ENCODE measurements around the gene GLB1L3.

DNA sequence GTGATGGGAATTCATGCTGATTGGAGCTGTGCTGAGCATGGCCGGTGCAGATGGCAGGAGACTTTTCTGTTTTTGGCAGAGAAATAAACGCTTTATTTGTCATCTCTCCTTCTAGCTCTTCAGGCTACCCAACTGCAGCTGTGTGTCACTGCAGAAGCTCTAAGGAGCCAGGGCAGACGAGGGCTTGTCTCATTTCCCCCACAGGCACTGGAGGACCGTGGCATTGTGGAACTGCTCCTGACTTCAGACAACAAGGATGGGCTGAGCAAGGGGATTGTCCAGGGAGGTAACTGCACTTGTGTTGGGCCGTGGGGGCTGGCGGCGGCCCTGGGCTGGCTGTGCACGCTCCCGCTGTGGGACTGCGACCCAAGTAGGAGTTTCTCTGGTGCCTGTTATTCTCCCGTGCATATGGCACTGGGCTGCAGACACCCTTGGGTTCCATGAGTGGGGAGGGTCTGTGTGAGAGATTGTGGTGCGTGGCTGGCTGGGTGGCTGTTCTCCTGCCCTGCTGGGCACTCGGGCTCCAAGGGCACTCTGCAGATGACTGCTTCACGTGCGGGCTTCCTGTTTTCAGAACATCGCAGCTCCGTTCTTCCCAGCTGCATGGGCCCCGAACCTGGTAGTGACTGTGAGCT, 82.8 kb downstream of the GLB1L3 start:
- TF ChIP-seq, protein P1, sequence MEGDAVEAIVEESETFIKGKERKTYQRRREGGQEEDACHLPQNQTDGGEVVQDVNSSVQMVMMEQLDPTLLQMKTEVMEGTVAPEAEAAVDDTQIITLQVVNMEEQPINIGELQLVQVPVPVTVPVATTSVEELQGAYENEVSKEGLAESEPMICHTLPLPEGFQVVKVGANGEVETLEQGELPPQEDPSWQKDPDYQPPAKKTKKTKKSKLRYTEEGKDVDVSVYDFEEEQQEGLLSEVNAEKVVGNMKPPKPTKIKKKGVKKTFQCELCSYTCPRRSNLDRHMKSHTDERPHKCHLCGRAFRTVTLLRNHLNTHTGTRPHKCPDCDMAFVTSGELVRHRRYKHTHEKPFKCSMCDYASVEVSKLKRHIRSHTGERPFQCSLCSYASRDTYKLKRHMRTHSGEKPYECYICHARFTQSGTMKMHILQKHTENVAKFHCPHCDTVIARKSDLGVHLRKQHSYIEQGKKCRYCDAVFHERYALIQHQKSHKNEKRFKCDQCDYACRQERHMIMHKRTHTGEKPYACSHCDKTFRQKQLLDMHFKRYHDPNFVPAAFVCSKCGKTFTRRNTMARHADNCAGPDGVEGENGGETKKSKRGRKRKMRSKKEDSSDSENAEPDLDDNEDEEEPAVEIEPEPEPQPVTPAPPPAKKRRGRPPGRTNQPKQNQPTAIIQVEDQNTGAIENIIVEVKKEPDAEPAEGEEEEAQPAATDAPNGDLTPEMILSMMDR (IDR thresholded peaks at IDR 0.05 in 2 of 3, conservative IDR thresholded peaks at IDR 0.05 in 1 of 3; ENCODE audit: borderline replicate concordance in 1 of 3, insufficient read depth in 1 of 3, low read depth in 2 of 3, low read length in 2 of 3): no peak
- no peak for TF ChIP-seq EZH2 (IDR thresholded peaks at IDR 0.05)
- TF ChIP-seq POLR2AphosphoS5 (IDR thresholded peaks at IDR 0.05; ENCODE audit: low read depth, low read length): no peak
- no peak for TF ChIP-seq TCF7L2 (IDR thresholded peaks at IDR 0.05; ENCODE audit: borderline replicate concordance, extremely low read depth, insufficient read depth, insufficient read length)
- TF ChIP-seq POLR2A (IDR thresholded peaks at IDR 0.05; ENCODE audit: borderline replicate concordance, extremely low read depth, insufficient read depth, insufficient read length): no peak
- TF ChIP-seq, protein P2, sequence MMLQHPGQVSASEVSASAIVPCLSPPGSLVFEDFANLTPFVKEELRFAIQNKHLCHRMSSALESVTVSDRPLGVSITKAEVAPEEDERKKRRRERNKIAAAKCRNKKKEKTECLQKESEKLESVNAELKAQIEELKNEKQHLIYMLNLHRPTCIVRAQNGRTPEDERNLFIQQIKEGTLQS (IDR thresholded peaks at IDR 0.05): no peak
- TF ChIP-seq RAD21 (IDR thresholded peaks at IDR 0.05; ENCODE audit: low read depth): no peak
- TF ChIP-seq SP1 (IDR thresholded peaks at IDR 0.05; ENCODE audit: low read depth): no peak
- TF ChIP-seq YY1 (IDR thresholded peaks at IDR 0.05; ENCODE audit: extremely low read depth, insufficient replicate concordance, low read depth, low read length): no peak
- TF ChIP-seq SIN3A (IDR thresholded peaks at IDR 0.05; ENCODE audit: low read depth): no peak
- no peak for TF ChIP-seq REST (IDR thresholded peaks at IDR 0.05; ENCODE audit: low read depth)
- TF ChIP-seq MAX (IDR thresholded peaks at IDR 0.05): no peak
- TF ChIP-seq JUND (IDR thresholded peaks at IDR 0.05): no peak
- no peak for TF ChIP-seq FOSL1 (IDR thresholded peaks at IDR 0.05; ENCODE audit: low read depth)
